ENCODE data around the gene LIN9.

Gene LIN9

GRCh38 chr1:226322986-226323385 is 14.0 kb upstream of the LIN9 start:
- in situ Hi-C loops (cut with MboI; ENCODE audit: low sequenced_read_pairs): no loop called here

DNA sequence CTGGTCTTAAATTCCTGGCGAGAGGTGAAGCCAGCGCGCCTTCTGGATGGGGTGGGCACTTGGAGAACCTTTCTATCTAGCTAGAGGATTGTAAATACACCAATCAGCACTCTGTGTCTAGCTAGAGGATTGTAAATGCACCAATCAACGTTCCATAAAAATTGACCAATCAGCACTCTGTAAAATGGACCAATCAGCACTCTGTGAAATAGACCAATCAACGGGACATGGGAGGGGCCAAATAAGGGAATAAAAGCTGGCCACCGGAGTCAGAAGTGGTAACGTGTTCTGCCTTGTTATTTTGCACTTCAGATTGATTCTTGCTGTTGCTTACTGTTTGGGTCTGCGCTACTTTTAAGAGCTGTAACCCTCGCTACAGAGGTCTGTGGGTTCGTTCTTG is 12.0 kb upstream of the LIN9 start:
- in situ Hi-C loops (cut with MboI; ENCODE audit: low sequenced_read_pairs): no loop called here

DNA sequence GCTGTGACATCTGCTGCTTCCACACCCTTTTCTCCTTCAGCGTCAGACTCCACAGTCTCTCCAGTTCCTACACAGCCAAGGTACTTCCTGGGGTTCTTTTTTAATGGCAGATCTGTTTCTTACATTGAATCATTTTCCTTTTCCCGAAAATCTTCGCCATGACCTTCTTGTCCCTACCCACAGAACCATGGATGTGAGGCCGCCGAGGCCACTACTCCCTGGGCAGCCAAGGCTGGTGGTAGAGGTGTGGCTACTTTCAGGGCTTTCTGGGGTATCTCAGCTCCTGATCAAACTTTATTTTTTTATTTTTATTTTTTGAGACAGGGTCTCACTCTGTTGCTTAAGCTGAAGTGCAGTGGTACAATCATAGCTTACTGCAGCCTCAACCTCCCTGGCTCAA is 9.5 kb upstream of the LIN9 start:
- in situ Hi-C loops (cut with MboI; ENCODE audit: low sequenced_read_pairs): no loop called here

- in situ Hi-C loops (cut with MboI; ENCODE audit: low sequenced_read_pairs): no loop called here
Observed at GRCh38 chr1:226314055-226314454, 5.1 kb upstream of the LIN9 start.

DNA sequence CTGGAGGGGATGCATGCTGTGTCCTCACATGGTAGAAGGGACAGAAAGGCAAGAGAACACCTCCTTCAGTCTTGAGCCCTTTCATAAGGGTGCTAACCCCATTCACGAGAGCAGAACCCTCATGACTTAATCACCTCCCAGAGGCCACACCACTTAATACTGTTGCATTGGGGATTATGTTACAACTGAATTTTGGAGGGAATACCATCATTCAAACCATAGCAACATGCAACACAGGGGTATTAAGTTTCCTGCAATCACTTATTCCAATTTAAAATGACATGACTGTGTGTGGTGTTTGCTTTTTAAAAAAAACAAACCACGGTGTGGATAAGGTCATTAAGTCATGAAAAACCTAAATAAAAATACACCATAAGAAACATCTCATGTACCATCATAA is 3.1 kb upstream of the LIN9 start:
- in situ Hi-C loops (cut with MboI; ENCODE audit: low sequenced_read_pairs): no loop called here

DNA sequence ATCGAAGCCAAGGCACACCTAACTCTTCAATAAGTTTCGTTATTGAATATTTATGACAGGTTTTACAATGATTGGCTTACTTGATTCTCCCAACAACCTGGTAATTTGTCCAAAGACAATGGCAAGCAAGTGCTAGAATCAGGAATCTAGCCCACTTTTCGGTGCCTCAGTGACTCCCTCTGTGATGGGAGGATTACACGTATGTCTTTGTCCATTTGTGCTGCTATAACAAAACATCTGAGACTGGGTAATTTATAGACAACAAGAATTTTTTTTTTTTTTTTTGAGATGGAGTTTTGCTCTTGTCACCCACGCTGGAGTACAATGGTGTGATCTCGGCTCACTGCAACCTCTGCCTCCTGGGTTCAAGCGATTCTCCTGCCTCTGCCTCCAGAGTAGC is 2.4 kb upstream of the LIN9 start:
- in situ Hi-C loops (cut with MboI; ENCODE audit: low sequenced_read_pairs): no loop called here

GRCh38 chr1:226310637-226311195 is 1.8 kb upstream of the LIN9 start:
- in situ Hi-C loops (cut with MboI; ENCODE audit: low sequenced_read_pairs): no loop called here

GRCh38 chr1:226310245-226310540 is 1.2 kb upstream of the LIN9 start:
- in situ Hi-C loops (cut with MboI; ENCODE audit: low sequenced_read_pairs): no loop called here

DNA sequence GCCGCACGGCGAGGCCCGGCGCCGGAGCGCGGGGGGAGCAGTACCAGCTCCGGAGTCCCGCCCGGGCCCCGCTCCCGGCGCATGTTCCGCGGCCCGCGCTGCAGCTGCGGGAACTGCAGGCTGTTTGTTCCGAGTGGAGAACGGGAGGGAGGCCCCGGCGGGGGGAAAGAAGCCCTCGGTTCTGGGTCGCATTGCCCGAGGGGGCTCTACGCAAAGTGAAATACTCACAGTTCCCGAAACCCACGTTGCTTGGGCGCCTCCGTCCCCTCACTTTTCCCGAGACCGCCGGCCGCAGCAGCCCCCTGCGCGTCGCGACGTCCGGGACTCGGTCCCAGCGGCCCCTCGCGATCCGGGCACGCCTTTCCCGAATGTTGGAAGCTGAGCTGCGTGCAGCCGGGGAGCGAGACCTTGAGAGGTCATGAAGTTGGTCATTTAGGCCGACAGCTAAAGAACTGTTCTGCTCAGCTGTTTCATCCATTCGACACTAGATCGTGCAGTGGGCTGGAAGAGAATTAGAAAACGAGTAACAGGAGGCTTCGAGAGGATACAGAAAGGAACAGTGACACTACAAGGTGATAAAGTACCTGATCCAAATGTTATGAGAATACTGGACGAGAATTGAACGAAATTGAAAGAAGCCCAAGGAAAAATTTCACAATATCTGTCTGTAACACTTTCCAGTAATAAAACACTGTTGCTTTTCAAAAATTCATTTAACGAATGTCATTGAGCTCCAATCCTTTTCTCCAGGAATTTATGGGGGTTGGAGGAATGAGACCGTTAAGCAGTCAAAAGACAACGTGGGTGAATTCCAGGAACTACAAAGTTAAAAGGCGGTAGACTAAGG is 657 bp upstream of the LIN9 start:
- in situ Hi-C loops (cut with MboI; ENCODE audit: low sequenced_read_pairs): no loop called here

DNA sequence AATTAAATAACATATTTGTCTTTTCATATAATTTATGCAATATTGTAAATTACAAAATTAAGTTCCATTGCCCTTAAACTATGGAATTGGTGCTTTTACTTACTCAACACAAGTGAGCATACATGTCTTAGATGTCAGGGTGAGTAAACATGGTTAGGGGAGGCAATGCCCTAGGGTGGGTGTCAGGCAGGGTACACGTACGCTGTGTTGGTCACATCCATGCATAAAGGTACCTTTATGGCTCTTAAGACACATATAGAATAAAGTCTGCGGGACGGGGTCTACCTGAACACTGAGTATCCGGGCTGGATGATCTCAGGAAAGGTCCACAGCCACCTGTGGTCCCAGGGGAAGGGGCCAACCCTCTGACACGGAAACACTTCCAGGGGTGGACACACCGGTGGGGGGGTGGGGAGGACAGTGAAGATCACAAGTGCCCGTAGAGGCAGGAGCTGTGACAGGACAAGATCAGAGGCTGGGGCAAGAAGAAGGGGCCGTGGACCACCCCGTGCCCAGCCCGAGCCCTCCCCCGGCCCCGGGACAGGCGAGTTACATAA is 720 bp downstream of the LIN9 start:
- in situ Hi-C loops (cut with MboI; ENCODE audit: low sequenced_read_pairs): no loop called here

DNA sequence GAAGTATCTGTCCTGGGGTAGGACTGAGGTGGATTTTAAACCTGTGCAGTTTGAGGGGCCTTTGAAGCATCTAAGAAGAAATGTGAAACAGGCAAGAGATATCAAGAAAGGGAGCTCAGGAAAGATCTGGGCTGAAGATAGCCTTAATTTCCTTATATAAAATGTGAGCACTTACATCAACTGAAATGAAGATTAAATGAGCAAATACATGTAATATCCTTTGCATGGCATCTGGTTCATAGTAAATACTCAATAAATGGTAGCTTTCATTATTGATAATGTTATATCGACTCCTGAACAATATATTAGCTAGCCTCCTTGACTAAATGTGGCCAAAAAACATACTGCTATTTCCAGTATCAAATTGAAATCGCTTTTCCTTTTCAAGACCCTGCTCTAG is 2.5 kb downstream of the LIN9 start:
- in situ Hi-C loops (cut with MboI; ENCODE audit: low sequenced_read_pairs): no loop called here

GRCh38 chr1:226305184-226305583 is 3.8 kb downstream of the LIN9 start:
- in situ Hi-C loops (cut with MboI; ENCODE audit: low sequenced_read_pairs): no loop called here

GRCh38 chr1:226304291-226304955 is 4.5 kb downstream of the LIN9 start:
- in situ Hi-C loops (cut with MboI; ENCODE audit: low sequenced_read_pairs): no loop called here

GRCh38 chr1:226302731-226303130 is 6.2 kb downstream of the LIN9 start:
- in situ Hi-C loops (cut with MboI; ENCODE audit: low sequenced_read_pairs): no loop called here

GRCh38 chr1:226296911-226297310 is 12.1 kb downstream of the LIN9 start:
- in situ Hi-C loops (cut with MboI; ENCODE audit: low sequenced_read_pairs): no loop called here

- in situ Hi-C loops (cut with MboI; ENCODE audit: low sequenced_read_pairs): no loop called here
Observed at GRCh38 chr1:226293553-226293920, 15.4 kb downstream of the LIN9 start.

- in situ Hi-C loops (cut with MboI; ENCODE audit: low sequenced_read_pairs): no loop called here
Observed at GRCh38 chr1:226292874-226293552, 16.0 kb downstream of the LIN9 start.

DNA sequence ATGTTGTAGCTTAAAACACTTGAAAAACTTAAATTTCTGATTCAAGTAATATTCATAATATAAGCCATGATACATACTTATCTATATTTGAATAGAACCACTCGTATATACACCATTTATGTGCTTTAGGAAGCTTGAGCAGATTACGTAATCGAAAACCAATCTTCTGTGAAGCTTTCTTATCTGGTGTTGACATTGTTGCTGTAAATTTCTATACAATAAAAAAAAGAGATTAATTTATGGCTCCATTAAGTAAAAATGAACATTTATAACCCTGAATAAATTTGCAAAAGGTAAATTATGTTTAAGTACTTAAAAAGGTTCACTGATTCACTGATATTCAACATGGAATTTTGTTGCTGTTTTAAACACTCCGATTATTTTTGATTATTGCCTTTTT is 21.4 kb downstream of the LIN9 start:
- in situ Hi-C loops (cut with MboI; ENCODE audit: low sequenced_read_pairs): no loop called here

DNA sequence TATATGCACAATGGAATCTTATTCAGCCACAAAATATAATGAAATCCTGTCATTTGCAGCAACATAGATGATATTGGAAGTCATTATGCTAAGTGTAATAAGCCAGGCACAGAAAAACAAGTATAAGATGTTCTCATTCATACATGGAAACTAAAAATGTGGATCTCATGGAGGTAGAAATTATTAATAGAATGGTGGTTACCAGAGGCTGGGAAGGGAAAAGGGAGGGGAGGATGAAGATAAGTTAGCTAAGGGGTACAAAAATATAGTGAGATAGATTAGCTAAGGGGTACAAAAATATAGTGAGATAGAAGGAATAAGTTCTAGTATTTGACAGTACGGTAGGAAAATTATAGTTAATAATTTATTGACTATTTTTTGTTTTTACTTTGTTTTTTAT is 27.9 kb downstream of the LIN9 start:
- in situ Hi-C loops (cut with MboI; ENCODE audit: low sequenced_read_pairs): no loop called here

DNA sequence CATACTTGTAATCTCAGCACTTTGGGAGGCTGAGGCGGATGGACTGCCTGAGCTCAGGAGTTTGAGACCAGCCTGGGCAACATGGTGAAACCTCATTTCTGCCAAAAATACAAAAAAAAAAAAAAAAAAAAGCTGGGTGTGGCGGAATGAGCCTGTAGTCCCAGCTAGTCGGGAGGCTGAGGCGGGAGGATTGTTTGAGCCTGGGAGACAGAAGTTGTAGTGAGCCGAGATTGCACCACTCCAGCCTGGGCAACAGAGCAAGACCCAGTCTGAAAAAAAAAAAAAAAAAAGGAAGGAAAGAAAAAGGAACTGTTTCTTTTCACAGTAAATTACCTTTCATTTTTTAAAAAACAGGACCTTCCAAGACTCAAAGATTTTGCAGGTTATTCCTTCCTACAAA is 29.5 kb downstream of the LIN9 start:
- in situ Hi-C loops (cut with MboI; ENCODE audit: low sequenced_read_pairs): no loop called here

GRCh38 chr1:226277897-226278296 is 31.1 kb downstream of the LIN9 start:
- in situ Hi-C loops (cut with MboI; ENCODE audit: low sequenced_read_pairs): no loop called here

DNA sequence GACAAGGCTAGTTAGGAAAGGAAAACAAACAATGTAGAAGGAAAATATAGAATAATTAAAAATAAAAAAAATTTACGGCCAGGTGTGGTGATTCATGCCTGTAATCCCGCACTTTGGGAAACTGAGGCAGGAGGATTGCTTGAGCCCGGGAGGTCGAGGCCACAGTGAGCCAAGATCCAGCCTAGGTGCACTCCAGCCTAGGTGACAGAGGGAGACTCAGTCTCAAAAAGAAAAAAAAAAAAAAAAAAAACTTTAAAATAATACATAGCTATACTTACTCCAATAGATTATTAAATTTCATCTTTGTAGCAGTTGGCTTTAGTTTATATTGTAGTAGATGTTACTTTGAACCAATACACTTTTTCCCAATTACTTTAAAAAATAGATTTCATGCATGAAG is 32.0 kb downstream of the LIN9 start:
- in situ Hi-C loops (cut with MboI; ENCODE audit: low sequenced_read_pairs): no loop called here

Data from hTERT RPE-1 (cell line).